Hepatocyte (in vitro differentiated cells): ENCODE results near the gene SLC25A33.
"Not testable (repeated sequence)": the region's sequence is repeated elsewhere in the genome, so short reads cannot be mapped to it uniquely, and the experiment has no call there.

Source experiments
- CTCF ChIP-seq: fragments of 200-600 bp; sonication (generic); IDR thresholded peaks from 2 replicates; pipeline ENCODE4 v1.5.1; 2016; ENCODE audit warnings: antibody characterized with exemption, mild to moderate bottlenecking; ENCODE audit not compliant: poor library complexity
- EZH2 ChIP-seq: fragments of 200-600 bp; sonication (generic); IDR thresholded peaks from 2 replicates; pipeline ENCODE4 v1.6.1; 2016; ENCODE audit warnings: antibody characterized with exemption, mild to moderate bottlenecking, borderline replicate concordance

- not testable (repeated sequence) for TF ChIP-seq CTCF, EZH2
Observed at GRCh38 chr1:9560090-9560489, 20.8 kb downstream of the SLC25A33 start.
